Esophagus squamous epithelium (tissue), 5 donors: ENCODE data around the gene FRMD6. TPM values are rescaled to one million over a fixed set of nuclear protein-coding genes. Genes with fewer than 3 reads are reported as not detected.

ENCODE experiments used
- DNase-seq: peaks from one replicate; lab custom pipeline; 2025; lab: John Stamatoyannopoulos, UW
- H3K27ac ChIP-seq, 4 donors: fragments of 200-600 bp; sonication (generic); one replicate each; pipeline ENCODE4 v1.5.1; 2016 to 2019; ENCODE audit warnings: mild to moderate bottlenecking in 1 of 4
- H3K27me3 ChIP-seq, 4 donors: fragments of 200-600 bp; sonication (generic); 1 replicate in 3 of 4; 2 replicates in 1 of 4; pipeline versions ENCODE4 v1.5.1 to v1.6.0; 2017 to 2021; ENCODE audit warnings: antibody characterized with exemption in 1 of 4
- H3K36me3 ChIP-seq, 3 donors: fragments of 200-600 bp; sonication (generic); one replicate each; pipeline ENCODE4 v1.5.1; 2016 to 2019
- H3K4me1 ChIP-seq, 3 donors: fragments of 200-600 bp; sonication (generic); one replicate each; pipeline ENCODE4 v1.5.1; 2017 to 2019
- H3K4me3 ChIP-seq, 4 donors: fragments of 200-600 bp; sonication (generic); 1 replicate in 3 of 4; 2 replicates in 1 of 4; pipeline ENCODE4 v1.5.1; 2016 to 2019; ENCODE audit warnings: mild to moderate bottlenecking in 2 of 4, moderate library complexity in 1 of 4
- H3K9me3 ChIP-seq, 3 donors: fragments of 200-600 bp; sonication (generic); one replicate each; pipeline ENCODE4 v1.5.1; 2016 to 2019
- POLR2A ChIP-seq, 4 donors: fragments of 450-650 bp; IDR thresholded peaks; one replicate each; pipeline ENCODE4 v1.6.1; 2017; ENCODE audit warnings: antibody characterized with exemption in 4 of 4, mild to moderate bottlenecking in 4 of 4, moderate library complexity in 3 of 4
- WGBS, 2 donors: methylation state at CpG; one replicate each; pipeline ENCODE4 v1.1.5; 2018; 5-methylcytosine and 5-hydroxymethylcytosine counted together
- intact Hi-C: fragments of 100-400 bp; cut with DNase I; formaldehyde crosslinking; loops from one replicate; pipeline ENCODE4 v1.15.0; 2022
- total RNA-seq, 4 donors: library from RNA; depleted of rRNA; stranded (reverse); fragments of >200 nt; gene quantifications; one replicate each; pipeline ENCODE4 v1.1.0, GENCODE V29; 2016
- TF ChIP-seq, protein P1 (sequence below), 6 experiments: fragments of 450-650 bp in 4 of 6; fragments of 200-600 bp in 2 of 6; sonication (generic) in 2 of 6; IDR thresholded peaks; one replicate each; pipeline ENCODE4 v1.5.1; 2016 to 2019; ENCODE audit warnings: antibody characterized with exemption in 6 of 6, mild to moderate bottlenecking in 4 of 6, moderate library complexity in 4 of 6
- donor health status: DM: yes; HTN: yes; CAD: no.

Gene FRMD6
- total RNA-seq, 4 donors from 2014 or later = 98.1 to 191 (median 110) TPM

DNA sequence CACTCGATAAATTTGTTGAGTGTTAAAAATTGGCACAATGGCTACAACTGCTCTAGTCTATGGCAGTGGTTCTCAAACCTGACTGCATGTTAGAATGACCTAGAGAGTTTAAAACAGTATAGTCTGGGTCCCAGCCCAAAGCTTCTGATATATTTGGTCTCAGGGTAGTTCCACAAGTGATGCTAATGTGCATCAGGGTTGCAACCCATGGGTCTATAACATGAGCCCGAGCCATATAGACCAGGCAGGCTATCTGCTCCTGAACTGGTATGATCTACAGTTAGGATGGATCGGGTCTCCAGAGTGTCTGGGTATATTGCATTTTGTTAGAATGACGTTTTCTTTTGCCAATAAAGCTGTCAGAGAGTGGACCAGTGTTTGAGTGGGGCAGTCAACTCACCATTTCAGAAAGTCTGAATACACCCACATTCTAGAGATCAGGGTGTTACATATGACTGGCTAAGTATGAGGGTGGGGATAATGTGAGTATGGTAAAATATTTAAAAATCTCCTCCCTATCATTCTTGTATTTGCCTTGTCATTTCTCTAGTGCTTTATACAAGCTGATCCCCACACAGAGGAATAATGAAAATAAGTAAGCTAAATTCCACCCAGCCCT, 80.9 kb downstream of the FRMD6 start:
- intact Hi-C loops = no loop called here
- H3K36me3 ChIP-seq = peaks cover 3 to 36% (median 4%) of the 10 kb centered on the region in 3 donors
- no peak overlapping the region for H3K4me3 ChIP-seq
- DNase-seq = no peak
- WGBS, 2 donors = 60 to 72% methylated on average over 3 to 4 of the region's 4 CpGs
- no peak overlapping the region for H3K27ac ChIP-seq
- no peaks in the 10 kb centered on the region for H3K4me1 ChIP-seq
- H3K9me3 ChIP-seq = no peaks in the 10 kb centered on the region
- TF ChIP-seq, protein P1, sequence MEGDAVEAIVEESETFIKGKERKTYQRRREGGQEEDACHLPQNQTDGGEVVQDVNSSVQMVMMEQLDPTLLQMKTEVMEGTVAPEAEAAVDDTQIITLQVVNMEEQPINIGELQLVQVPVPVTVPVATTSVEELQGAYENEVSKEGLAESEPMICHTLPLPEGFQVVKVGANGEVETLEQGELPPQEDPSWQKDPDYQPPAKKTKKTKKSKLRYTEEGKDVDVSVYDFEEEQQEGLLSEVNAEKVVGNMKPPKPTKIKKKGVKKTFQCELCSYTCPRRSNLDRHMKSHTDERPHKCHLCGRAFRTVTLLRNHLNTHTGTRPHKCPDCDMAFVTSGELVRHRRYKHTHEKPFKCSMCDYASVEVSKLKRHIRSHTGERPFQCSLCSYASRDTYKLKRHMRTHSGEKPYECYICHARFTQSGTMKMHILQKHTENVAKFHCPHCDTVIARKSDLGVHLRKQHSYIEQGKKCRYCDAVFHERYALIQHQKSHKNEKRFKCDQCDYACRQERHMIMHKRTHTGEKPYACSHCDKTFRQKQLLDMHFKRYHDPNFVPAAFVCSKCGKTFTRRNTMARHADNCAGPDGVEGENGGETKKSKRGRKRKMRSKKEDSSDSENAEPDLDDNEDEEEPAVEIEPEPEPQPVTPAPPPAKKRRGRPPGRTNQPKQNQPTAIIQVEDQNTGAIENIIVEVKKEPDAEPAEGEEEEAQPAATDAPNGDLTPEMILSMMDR (IDR thresholded peaks at IDR 0.05) = no peak
- no peak for TF ChIP-seq POLR2A (IDR thresholded peaks at IDR 0.05)
- no peaks in the 10 kb centered on the region for H3K27me3 ChIP-seq

DNA sequence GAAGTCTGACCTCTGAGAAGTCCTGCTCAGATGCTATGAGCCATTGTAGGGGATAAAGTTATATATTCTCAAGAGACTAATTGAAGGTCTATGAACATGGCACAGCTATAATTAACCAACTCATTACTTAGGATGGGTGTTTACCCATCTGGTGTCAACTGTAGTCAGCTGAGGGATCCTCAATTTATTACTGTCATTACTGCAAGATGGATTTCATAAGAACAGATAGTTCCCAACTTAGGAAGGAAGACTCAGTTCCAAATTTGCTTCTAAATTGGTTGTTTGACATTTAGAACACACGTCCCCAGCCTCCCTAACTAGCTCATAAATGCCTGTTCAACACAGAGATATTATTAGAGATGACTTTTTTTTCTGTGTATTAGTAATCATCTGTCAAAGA, 81.4 kb downstream of the FRMD6 start:
- peaks cover 3 to 30% (median 4%) of the 10 kb centered on the region in 3 donors for H3K36me3 ChIP-seq
- TF ChIP-seq, protein P1 (IDR thresholded peaks at IDR 0.05) = no peak
- no peak for TF ChIP-seq POLR2A (IDR thresholded peaks at IDR 0.05)
- H3K4me1 ChIP-seq = no peaks in the 10 kb centered on the region
- H3K9me3 ChIP-seq = no peaks in the 10 kb centered on the region
- DNase-seq = no peak
- 57 to 79% methylated on average over 1 of the region's 1 CpG for WGBS, 2 donors
- no peak overlapping the region for H3K27ac ChIP-seq
- H3K27me3 ChIP-seq = no peaks in the 10 kb centered on the region
- H3K4me3 ChIP-seq = no peak overlapping the region
- intact Hi-C loops = no loop called here

DNA sequence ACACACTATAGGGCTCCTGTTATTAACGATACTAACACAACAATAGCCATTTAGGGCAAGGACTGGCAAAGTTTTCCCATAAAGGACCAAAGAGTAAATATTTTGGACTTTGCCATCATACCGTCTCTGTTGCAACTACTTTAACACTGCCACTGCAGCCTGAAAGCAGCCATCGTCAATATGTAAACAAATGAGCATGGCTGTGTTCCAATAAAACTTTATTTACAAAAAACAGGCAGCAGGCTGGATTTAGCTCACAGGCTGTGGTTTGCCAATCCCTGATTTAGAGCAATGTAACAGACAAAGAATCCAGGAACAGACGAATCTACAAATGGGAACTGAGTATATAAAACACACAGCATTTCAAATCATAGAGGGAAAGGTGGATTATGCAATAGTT, 84.1 kb downstream of the FRMD6 start:
- H3K9me3 ChIP-seq = no peaks in the 10 kb centered on the region

DNA sequence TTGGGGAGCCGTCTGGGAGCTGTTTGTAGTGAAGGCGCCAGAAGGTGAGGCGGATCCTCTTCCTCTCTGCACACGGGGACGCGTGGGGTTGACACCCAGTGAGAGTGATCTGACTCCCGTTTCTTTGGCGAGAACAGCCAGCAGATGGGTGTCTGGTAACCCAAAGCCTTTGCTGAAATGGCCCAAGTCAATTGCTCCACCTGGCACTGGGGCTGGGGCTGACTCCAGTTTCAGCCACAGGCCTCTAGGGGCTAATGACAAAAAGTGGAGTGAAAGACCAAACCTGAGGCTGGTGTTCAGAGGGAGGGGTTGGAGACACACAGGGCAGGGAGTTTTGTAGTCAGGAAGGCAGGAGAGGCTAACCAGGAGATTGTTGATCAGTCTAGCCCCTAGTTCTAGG, 87.0 kb downstream of the FRMD6 start:
- H3K27me3 ChIP-seq = no peaks in the 10 kb centered on the region
- H3K9me3 ChIP-seq = no peaks in the 10 kb centered on the region
- TF ChIP-seq, protein P1 (IDR thresholded peaks at IDR 0.05) = no peak
- TF ChIP-seq POLR2A (IDR thresholded peaks at IDR 0.05) = no peak
- intact Hi-C loops = no loop called here
- no peak overlapping the region for H3K27ac ChIP-seq
- WGBS, 2 donors = 50 to 81% methylated on average over 7 to 8 of the region's 8 CpGs
- no peak for DNase-seq
- no peaks in the 10 kb centered on the region for H3K4me1 ChIP-seq
- no peaks in the 10 kb centered on the region for H3K36me3 ChIP-seq
- no peak overlapping the region for H3K4me3 ChIP-seq

More for the DNA sequence above, 84.1 kb downstream of the FRMD6 start:
- intact Hi-C loops = no loop called here
- Histone ChIP-seq H3K36me3 (peaks cover 0 to 3% (median 0%) of the 10 kb centered on the region in 3 donors), H3K4me1 (no peaks in the 10 kb centered on the region), H3K27ac (no peak overlapping the region), H3K4me3 (no peak overlapping the region), H3K27me3 (no peaks in the 10 kb centered on the region)
- WGBS, 2 donors = 59 to 62% methylated on average over 4 of the region's 4 CpGs
- TF ChIP-seq POLR2A (IDR thresholded peaks at IDR 0.05) = no peak
- TF ChIP-seq, protein P1 (IDR thresholded peaks at IDR 0.05) = no peak
- DNase-seq = no peak

DNA sequence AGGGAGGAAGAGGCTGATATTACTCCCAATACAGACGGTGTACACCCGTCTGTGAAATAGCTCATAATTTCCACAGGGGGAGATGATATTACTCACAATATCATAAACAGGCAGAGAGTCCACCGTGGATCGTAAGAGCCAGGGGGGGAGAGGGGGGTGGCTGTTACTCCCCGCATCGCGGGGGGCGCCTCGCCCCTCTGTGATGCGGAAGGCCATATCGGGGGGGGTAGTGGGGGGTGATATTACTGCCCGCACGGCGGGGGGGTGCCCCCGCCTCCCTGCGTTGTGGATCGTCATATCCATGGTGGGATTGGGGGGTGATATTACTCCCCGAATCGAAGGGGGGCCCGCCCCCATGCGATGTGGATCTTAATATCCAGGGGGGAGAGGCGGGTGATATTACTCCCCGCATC, 91.9 kb downstream of the FRMD6 start:
- no peak for DNase-seq
- 78 to 84% methylated on average over 7 to 8 of the region's 23 CpGs for WGBS, 2 donors
- intact Hi-C loops = no loop called here
- no peaks in the 10 kb centered on the region for H3K4me1 ChIP-seq
- H3K9me3 ChIP-seq = no peaks in the 10 kb centered on the region
- H3K27me3 ChIP-seq = no peaks in the 10 kb centered on the region
- H3K27ac ChIP-seq = no peak overlapping the region
- TF ChIP-seq POLR2A (IDR thresholded peaks at IDR 0.05) = no peak
- TF ChIP-seq, protein P1 (IDR thresholded peaks at IDR 0.05) = no peak
- no peaks in the 10 kb centered on the region for H3K36me3 ChIP-seq
- no peak overlapping the region for H3K4me3 ChIP-seq
